T-cell (primary cell): ENCODE results near the gene COQ4. TPM values are rescaled to one million over a fixed set of nuclear protein-coding genes. Genes with fewer than 3 reads are reported as not detected.

Experiments used
- ATAC-seq, 4 experiments: fragments of 200-7000 bp in 3 of 4; fragments of 150-1000 bp in 1 of 4; cut with Tn5 transposase; replicated peaks in 1 of 4; 1 replicate in 3 of 4; 2 replicates in 1 of 4; pipeline ENCODE4 v1.10.0; 2021; ENCODE audit warnings: moderate library complexity in 3 of 4, mild to moderate bottlenecking in 2 of 4, moderate number of reproducible peaks in 1 of 4
- CTCF ChIA-PET, 2 donors: fragments of 300-600 bp; sonication (Branson Sonifier 250); formaldehyde crosslinking; loops; one replicate each; lab custom pipeline; 2022; ENCODE audit warnings: antibody characterized with exemption in 2 of 2; lab: Charles Lee
- POLR2A ChIA-PET, 2 donors: fragments of 300-600 bp; sonication (Branson Sonifier 250); formaldehyde crosslinking; loops; one replicate each; lab custom pipeline; 2022; ENCODE audit warnings: antibody characterized with exemption in 2 of 2; lab: Charles Lee
- DNase-seq, 35 experiments: peaks; one replicate each; pipeline versions ENCODE4 v3.0.0 to v3.0.0-alpha.2; 2013 to 2023
- H3K27ac ChIP-seq: one replicate; pipeline ENCODE4 v1.5.1; 2013; ENCODE audit warnings: low read length
- H3K27me3 ChIP-seq, 2 experiments: replicated peaks in 1 of 2; 1 replicate in 1 of 2; 2 replicates in 1 of 2; pipeline versions ENCODE4 v1.6.1 to v1.7.0; 2013; ENCODE audit warnings: low read length in 1 of 2, mixed read lengths in 1 of 2; ENCODE audit not compliant: control insufficient read depth in 2 of 2, insufficient read depth in 2 of 2; ENCODE audit errors: extremely low read depth in 1 of 2
- H3K36me3 ChIP-seq, 2 donors: 1 replicate in 1 of 2; 2 replicates in 1 of 2; pipeline versions ENCODE4 v1.6.1 to v1.7.0; 2013; ENCODE audit warnings: low read length in 1 of 2; ENCODE audit not compliant: control insufficient read depth in 2 of 2, insufficient read depth in 1 of 2; ENCODE audit errors: extremely low read depth in 1 of 2
- H3K4me1 ChIP-seq, 2 experiments: 1 replicate in 1 of 2; 2 replicates in 1 of 2; pipeline versions ENCODE4 v1.6.1 to v1.7.0; 2013; ENCODE audit warnings: low read length in 2 of 2, mixed read lengths in 1 of 2; ENCODE audit not compliant: insufficient read depth in 2 of 2, control insufficient read depth in 1 of 2; ENCODE audit errors: extremely low read depth in 1 of 2
- H3K4me3 ChIP-seq, 2 donors: 1 replicate in 1 of 2; 2 replicates in 1 of 2; pipeline versions ENCODE4 v1.5.1 to v1.7.0; 2013; ENCODE audit warnings: mild to moderate bottlenecking in 2 of 2, low read length in 1 of 2, moderate library complexity in 1 of 2; ENCODE audit not compliant: control insufficient read depth in 1 of 2; ENCODE audit errors: extremely low read depth in 1 of 2
- H3K9me3 ChIP-seq: 2 replicates; pipeline ENCODE4 v1.7.0; 2013
- H3K27ac Mint-ChIP-seq, 2 donors: one replicate each; pipeline ENCODE4 v1.8.0; 2020 to 2021; ENCODE audit warnings: mild to moderate bottlenecking in 2 of 2, mixed read lengths in 2 of 2
- H3K27me3 Mint-ChIP-seq, 2 donors: one replicate each; pipeline ENCODE4 v1.8.0; 2021 to 2022; ENCODE audit warnings: mixed read lengths in 2 of 2
- H3K36me3 Mint-ChIP-seq: one replicate; pipeline ENCODE4 v1.8.0; 2021; ENCODE audit warnings: mixed read lengths
- H3K4me1 Mint-ChIP-seq, 3 donors: one replicate each; pipeline ENCODE4 v1.8.0; 2020 to 2022; ENCODE audit warnings: mixed read lengths in 3 of 3, mild to moderate bottlenecking in 1 of 3
- H3K4me3 Mint-ChIP-seq, 3 donors: one replicate each; pipeline ENCODE4 v1.8.0; 2020 to 2022; ENCODE audit warnings: mild to moderate bottlenecking in 3 of 3, mixed read lengths in 3 of 3, moderate library complexity in 3 of 3
- H3K9me3 Mint-ChIP-seq, 3 donors: one replicate each; pipeline ENCODE4 v1.8.0; 2020 to 2022; ENCODE audit warnings: mixed read lengths in 3 of 3
- WGBS: methylation state at CpG from one replicate; pipeline ENCODE4 v1.1.5; 2013; ENCODE audit warnings: missing lambda C conversion rate; ENCODE audit not compliant: insufficient coverage; 5-methylcytosine and 5-hydroxymethylcytosine counted together
- total RNA-seq, 35 experiments: library from RNA in 6 of 35; stranded (reverse) in 6 of 35; fragments of 120-200 nt in 1 of 35; gene quantifications; one replicate each; pipeline versions ENCODE4 v1.2.1 to v1.2.4 and lab custom pipeline; 2013 to 2026

The COQ4 gene
- total RNA-seq, 5 donors from 2014 or later (not counting 1 experiment from before 2014, with no cell fraction given), result 32.2 to 60.0 (median 54.5) TPM

DNA sequence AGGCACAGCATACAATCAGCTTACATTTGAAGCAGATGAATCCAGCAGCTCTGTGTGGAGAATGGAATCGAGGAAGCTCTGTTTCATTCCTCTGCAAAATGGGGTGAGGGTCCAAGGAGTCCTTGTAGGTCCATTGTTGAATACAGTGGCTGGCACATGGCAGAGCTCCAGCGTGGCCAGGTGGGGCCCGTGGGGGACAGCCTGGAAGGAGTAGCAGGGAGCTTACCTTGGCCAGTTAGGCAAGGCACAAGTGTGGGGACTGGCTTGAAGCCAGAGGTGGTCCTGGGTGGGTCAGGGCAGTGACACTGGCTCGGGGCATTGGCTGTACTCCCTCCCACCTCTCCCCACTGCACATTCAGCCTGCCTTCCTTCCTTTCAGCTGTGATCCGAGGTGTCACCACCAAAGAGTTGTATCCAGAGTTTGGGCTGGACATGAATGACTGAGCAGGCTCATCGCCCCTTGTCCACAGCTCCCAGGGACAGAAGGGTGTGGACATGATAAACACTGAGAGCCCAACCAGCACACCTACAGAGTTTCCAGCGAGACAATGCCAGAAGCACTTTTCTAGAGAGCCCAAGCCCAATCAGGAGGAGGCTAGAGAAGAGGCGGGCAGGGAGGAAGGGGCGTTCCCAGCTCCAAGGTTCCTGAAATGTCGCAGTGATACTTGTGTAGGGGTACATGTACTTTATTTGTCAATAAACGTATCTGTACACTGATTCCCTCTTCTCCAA lies 34.2 kb upstream of the COQ4 start:
- DNase-seq (no peak), ATAC-seq (no peak)
- H3K9me3 ChIP-seq, result no peaks in the 10 kb centered on the region
- POLR2A ChIA-PET, result interaction anchor here in 1 of 2 donors (0.5 kb wide), 1 partner anchor 97 kb away, joined by 3 read pairs; no protein-coding TSS in a partner anchor
- Mint-ChIP-seq H3K27ac (no peak overlapping the region), H3K9me3 (no peaks in the 10 kb centered on the region), H3K4me1 (no peaks in the 10 kb centered on the region), H3K27me3 (no peaks in the 10 kb centered on the region), H3K36me3 (peaks cover 8% of the 10 kb centered on the region), H3K4me3 (no peak overlapping the region)
- no peak overlapping the region for H3K27ac ChIP-seq
- peaks cover 0 to 27% of the 10 kb centered on the region in 2 donors for H3K36me3 ChIP-seq
- WGBS, result 82% methylated on average over 3 of the region's 11 CpGs
- CTCF ChIA-PET, result no interaction called here
- no peaks in the 10 kb centered on the region for H3K27me3 ChIP-seq
- no peaks in the 10 kb centered on the region for H3K4me1 ChIP-seq
- H3K4me3 ChIP-seq, result no peak overlapping the region

DNA sequence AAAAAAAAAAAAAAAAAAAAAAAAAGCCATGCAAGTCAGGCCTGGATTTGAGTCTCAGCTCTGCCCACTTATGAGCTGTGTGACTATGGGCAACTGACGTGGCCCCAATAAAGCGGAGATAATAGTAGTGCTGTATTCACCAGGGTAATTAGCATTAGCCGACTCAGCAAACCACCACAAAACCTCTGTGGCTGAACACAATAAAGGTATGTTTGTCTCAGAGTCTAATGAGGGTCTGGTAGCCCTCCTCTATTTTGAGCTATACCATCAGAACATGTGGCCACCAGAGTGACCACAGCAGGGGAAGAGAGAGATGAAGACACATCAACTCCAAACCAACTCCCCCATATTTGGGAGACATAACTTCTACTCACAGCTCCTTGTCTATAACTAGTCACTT lies 30.6 kb upstream of the COQ4 start:
- ChIA-PET POLR2A (interaction anchor here in 1 of 2 donors (0.5 kb wide), 1 partner anchor 707 kb away, joined by 3 read pairs; no protein-coding TSS in a partner anchor), CTCF (interaction anchor here in 1 of 2 donors (0.7 kb wide), 1 partner anchor 466 kb away, joined by 4 read pairs; no protein-coding TSS in a partner anchor)
- Mint-ChIP-seq H3K36me3 (peaks cover 4% of the 10 kb centered on the region), H3K4me3 (no peak overlapping the region), H3K27me3 (no peaks in the 10 kb centered on the region), H3K9me3 (no peaks in the 10 kb centered on the region), H3K27ac (no peak overlapping the region), H3K4me1 (peaks cover 0 to 1% (median 0%) of the 10 kb centered on the region in 3 donors)
- Histone ChIP-seq H3K4me1 (no peaks in the 10 kb centered on the region), H3K9me3 (no peaks in the 10 kb centered on the region), H3K4me3 (no peak overlapping the region), H3K27me3 (no peaks in the 10 kb centered on the region), H3K36me3 (peaks cover 0 to 12% of the 10 kb centered on the region in 2 donors), H3K27ac (no peak overlapping the region)
- ATAC-seq (no peak), DNase-seq (no peak)
- WGBS, result no CpG with 5 or more reads among the region's 3 CpGs

DNA sequence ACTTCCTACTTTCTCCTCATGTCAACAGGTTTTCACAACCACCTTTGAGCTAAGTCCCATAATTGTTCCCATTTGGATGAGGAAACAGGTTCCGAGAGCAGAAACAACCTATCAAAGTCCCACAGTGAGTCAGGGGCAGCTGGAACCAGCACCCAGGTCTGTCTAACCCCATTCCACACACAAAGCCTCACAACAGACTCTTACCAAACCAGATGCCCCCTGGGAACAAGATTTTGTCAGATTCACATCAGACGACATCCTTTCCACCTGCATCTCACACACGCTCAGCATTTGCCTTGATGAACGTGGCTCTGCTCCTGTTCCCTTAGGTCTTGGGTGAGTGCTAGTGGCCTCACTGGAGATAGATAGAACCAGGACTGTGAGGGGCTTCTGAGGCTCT lies 29.5 kb upstream of the COQ4 start:
- CTCF ChIA-PET, result no interaction called here
- Histone ChIP-seq H3K4me3 (no peak overlapping the region), H3K27me3 (no peaks in the 10 kb centered on the region), H3K9me3 (no peaks in the 10 kb centered on the region), H3K4me1 (no peaks in the 10 kb centered on the region), H3K36me3 (peaks cover 0 to 7% of the 10 kb centered on the region in 2 donors), H3K27ac (no peak overlapping the region)
- no peak overlapping the region for H3K4me3 Mint-ChIP-seq
- H3K27me3 Mint-ChIP-seq, result no peaks in the 10 kb centered on the region
- ATAC-seq, result no peak
- POLR2A ChIA-PET, result no interaction called here
- 100% methylated on average over 1 of the region's 4 CpGs for WGBS
- peaks cover 0 to 1% (median 0%) of the 10 kb centered on the region in 3 donors for H3K4me1 Mint-ChIP-seq
- no peak for DNase-seq
- peaks cover under 1% of the 10 kb centered on the region for H3K36me3 Mint-ChIP-seq
- no peaks in the 10 kb centered on the region for H3K9me3 Mint-ChIP-seq
- H3K27ac Mint-ChIP-seq, result no peak overlapping the region

DNA sequence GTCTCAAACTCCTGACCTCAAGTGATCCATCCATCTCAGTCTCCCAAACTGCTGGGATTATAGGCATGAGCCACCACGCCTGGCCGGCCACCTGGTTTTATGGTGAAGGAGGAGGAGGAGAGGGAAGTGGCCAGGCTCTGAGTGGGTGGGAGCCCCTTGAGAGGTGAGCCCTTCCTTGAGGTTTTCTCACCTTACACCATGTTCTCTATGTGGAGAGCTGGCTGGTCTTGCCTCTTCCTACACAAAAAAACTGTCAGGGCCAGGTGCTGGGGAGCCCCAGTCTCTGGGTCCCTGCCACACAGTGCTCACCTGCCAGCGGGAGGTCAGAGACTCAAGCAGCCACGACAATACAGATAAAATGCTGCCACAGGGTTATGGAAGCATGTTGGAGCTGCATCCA lies 28.5 kb upstream of the COQ4 start:
- no peak overlapping the region for H3K27ac Mint-ChIP-seq
- ATAC-seq, result no peak
- H3K9me3 ChIP-seq, result no peaks in the 10 kb centered on the region
- CTCF ChIA-PET, result interaction anchor here in 1 of 2 donors (0.5 to 1.6 kb wide), 2 partner anchors 19 to 47 kb away, joined by 5 to 7 read pairs; no protein-coding TSS in a partner anchor
- DNase-seq, result no peak
- 94% methylated on average over 2 of the region's 4 CpGs for WGBS
- no peaks in the 10 kb centered on the region for H3K9me3 Mint-ChIP-seq
- H3K27ac ChIP-seq, result no peak overlapping the region
- no peaks in the 10 kb centered on the region for H3K27me3 ChIP-seq
- H3K4me3 Mint-ChIP-seq, result no peak overlapping the region
- H3K36me3 ChIP-seq, result no peaks in the 10 kb centered on the region
- H3K36me3 Mint-ChIP-seq, result no peaks in the 10 kb centered on the region
- no peaks in the 10 kb centered on the region for H3K27me3 Mint-ChIP-seq
- no peaks in the 10 kb centered on the region for H3K4me1 ChIP-seq
- H3K4me3 ChIP-seq, result no peak overlapping the region
- H3K4me1 Mint-ChIP-seq, result peaks cover 0 to 1% (median 0%) of the 10 kb centered on the region in 3 donors
- POLR2A ChIA-PET, result no interaction called here

DNA sequence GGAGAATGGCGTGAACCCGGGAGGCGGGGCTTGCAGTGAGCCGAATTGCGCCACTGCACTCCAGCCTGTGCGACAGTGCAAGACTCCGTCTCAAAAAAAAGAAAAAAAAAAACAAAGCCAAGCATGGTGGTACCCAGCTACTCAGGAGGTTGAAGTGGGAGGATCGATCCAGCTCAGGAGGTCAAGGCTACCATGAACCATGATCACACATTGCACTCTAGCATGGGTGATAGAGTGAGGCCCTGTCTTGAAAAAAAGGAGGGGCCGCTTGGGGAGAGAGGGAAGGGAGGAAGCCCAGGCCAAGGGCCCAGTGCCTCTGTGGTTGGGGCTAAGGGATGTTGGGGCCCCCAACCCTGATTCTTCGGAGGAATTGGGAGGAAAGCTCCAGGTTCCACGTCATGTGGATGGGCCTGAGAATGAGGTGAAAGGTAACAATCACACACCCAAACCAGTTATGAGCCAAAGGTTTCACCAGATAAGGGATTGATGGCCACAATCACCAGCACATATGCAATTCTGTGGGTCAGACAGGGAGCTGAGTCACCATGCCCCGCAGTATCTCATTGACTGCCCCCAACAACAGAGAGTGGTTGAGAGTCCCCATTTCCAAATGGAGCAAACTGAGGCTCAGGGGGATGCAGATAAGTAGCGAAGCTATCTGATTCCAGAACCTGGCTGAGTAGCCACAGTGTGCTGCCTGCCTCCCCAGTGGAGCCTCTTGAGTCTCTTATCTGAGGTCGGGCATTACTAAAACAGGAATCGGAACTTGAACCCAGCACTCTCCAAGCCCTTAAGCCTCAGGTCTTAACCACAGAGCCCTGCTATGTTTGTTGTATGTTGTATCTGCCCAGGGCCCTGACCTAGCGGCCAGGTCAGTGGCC lies 26.1 kb upstream of the COQ4 start:
- Mint-ChIP-seq H3K27me3 (no peaks in the 10 kb centered on the region), H3K36me3 (no peaks in the 10 kb centered on the region), H3K9me3 (no peaks in the 10 kb centered on the region), H3K4me3 (no peak overlapping the region), H3K27ac (no peak overlapping the region), H3K4me1 (peaks cover 0 to 1% (median 0%) of the 10 kb centered on the region in 3 donors)
- no peaks in the 10 kb centered on the region for H3K9me3 ChIP-seq
- ChIA-PET CTCF (no interaction called here), POLR2A (no interaction called here)
- no peak for DNase-seq
- H3K27me3 ChIP-seq, result no peaks in the 10 kb centered on the region
- H3K4me1 ChIP-seq, result no peaks in the 10 kb centered on the region
- ATAC-seq, result no peak
- H3K36me3 ChIP-seq, result no peaks in the 10 kb centered on the region
- H3K4me3 ChIP-seq, result no peak overlapping the region
- no peak overlapping the region for H3K27ac ChIP-seq
- 94% methylated on average over 6 of the region's 16 CpGs for whole genome bisulfite sequencing

DNA sequence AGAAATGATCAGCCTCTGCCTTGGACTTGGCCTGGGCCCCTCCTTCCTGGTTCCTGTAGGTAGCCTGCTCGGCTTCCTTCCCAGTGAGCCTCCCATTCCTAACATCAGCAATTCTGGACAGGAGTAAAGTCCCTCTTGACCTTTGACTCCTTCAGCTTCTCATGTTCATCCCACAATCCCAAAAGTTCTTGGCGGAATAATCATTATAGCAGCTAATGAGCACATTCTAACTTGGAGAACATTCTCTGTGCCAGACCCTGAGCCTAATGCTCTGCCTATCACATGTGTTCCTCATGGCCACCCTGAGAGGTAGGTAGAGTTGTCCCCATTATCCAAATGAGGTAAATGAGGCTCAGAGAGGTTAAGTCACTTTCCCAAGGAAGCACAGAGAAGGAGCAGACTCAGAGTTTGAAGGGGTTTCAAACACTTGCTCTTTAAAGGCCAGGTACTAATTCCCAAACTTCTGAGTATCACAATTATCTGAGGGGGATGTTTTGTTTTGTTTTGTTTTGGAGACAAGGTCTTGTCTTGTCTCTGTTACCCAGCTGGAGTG lies 25.3 kb upstream of the COQ4 start:
- Mint-ChIP-seq H3K4me3 (no peak overlapping the region), H3K9me3 (no peaks in the 10 kb centered on the region), H3K27me3 (no peaks in the 10 kb centered on the region), H3K4me1 (peaks cover 0 to 1% (median 0%) of the 10 kb centered on the region in 3 donors), H3K36me3 (no peaks in the 10 kb centered on the region), H3K27ac (no peak overlapping the region)
- Histone ChIP-seq H3K9me3 (no peaks in the 10 kb centered on the region), H3K27ac (no peak overlapping the region), H3K36me3 (no peaks in the 10 kb centered on the region), H3K4me3 (no peak overlapping the region), H3K27me3 (no peaks in the 10 kb centered on the region), H3K4me1 (no peaks in the 10 kb centered on the region)
- POLR2A ChIA-PET, result no interaction called here
- 91% methylated on average over 1 of the region's 2 CpGs for WGBS
- CTCF ChIA-PET, result no interaction called here
- DNase-seq (no peak), ATAC-seq (no peak)
